Cardiac muscle cell (in vitro differentiated cells and primary cell): ENCODE results near the gene SLC9A2. TPM values are rescaled to one million over a fixed set of nuclear protein-coding genes. Genes with fewer than 3 reads are reported as not detected.

ENCODE experiments used
- DNase-seq, 2 donors: peaks; one replicate each; pipeline versions ENCODE4 v3.0.0 to v3.0.0-alpha.2; 2010 to 2017; ENCODE audit warnings: low read depth in 1 of 2, low spot score in 1 of 2
- H3K27ac ChIP-seq: fragments of 200-600 bp; sonication (generic); 2 replicates; pipeline ENCODE4 v1.5.1; 2016
- H3K27me3 ChIP-seq: fragments of 200-600 bp; sonication (generic); 2 replicates; pipeline ENCODE4 v1.6.0; 2016; ENCODE audit warnings: control low read depth
- H3K36me3 ChIP-seq: fragments of 200-600 bp; sonication (generic); 2 replicates; pipeline ENCODE4 v1.5.1; 2016; ENCODE audit warnings: control low read depth
- H3K4me1 ChIP-seq: fragments of 200-600 bp; sonication (generic); 2 replicates; pipeline ENCODE4 v1.8.1; 2017; ENCODE audit warnings: low read depth, mild to moderate bottlenecking, mixed run types
- H3K4me3 ChIP-seq: fragments of 200-600 bp; sonication (generic); 2 replicates; pipeline ENCODE4 v1.5.1; 2016; ENCODE audit warnings: mild to moderate bottlenecking
- H3K9me3 ChIP-seq: fragments of 200-600 bp; sonication (generic); 2 replicates; pipeline ENCODE4 v1.5.1; 2017; ENCODE audit warnings: low read depth, mild to moderate bottlenecking, control low read depth
- polyA plus RNA-seq: library from polyadenylated mRNA; unstranded; fragments of >200 nt; fragmentation: Nextera tagmentation; extraction: Ambion mirVana; gene quantifications from 2 replicates; pipeline ENCODE4 v1.2.1, GENCODE V29; 2016
- total RNA-seq: library from RNA; depleted of rRNA; stranded (reverse); fragments of >200 nt; gene quantifications from 2 replicates; pipeline ENCODE4 v1.2.3, GENCODE V29; 2016
- TF ChIP-seq, protein P1 (sequence below): IDR thresholded peaks from 2 replicates; pipeline ENCODE4 v1.5.1; 2012; ENCODE audit warnings: low read depth, mild to moderate bottlenecking, low read length

Gene SLC9A2
- total and polyA plus RNA-seq, 2 experiments from 2014 or later, result 0.18 TPM; not detected in 1

DNA sequence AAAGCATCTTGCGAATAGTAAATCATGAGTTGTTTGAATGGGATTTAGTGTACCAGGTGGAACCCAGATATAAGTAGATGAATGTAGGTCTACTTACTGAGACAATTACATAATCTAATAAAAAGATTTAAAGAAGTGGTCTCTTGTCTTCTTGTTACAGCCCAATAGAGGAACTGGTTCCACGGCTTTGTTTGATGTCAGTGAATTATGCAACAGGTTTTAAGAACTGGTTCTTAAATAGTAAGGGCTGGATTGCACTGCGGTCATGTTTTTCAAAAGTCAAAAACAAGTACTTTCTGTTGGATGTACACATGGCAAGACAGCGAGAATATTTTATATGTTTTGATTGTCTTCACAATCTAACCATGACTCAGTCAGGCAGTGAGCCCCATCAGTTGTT lies 15.4 kb upstream of the SLC9A2 start:
- no peaks in the 10 kb centered on the region for H3K27me3 ChIP-seq
- H3K9me3 ChIP-seq, result no peaks in the 10 kb centered on the region
- DNase-seq, result no peak
- H3K4me1 ChIP-seq, result no peaks in the 10 kb centered on the region
- H3K36me3 ChIP-seq, result no peaks in the 10 kb centered on the region
- no peak overlapping the region for H3K27ac ChIP-seq
- H3K4me3 ChIP-seq, result no peak overlapping the region
- TF ChIP-seq, protein P1, sequence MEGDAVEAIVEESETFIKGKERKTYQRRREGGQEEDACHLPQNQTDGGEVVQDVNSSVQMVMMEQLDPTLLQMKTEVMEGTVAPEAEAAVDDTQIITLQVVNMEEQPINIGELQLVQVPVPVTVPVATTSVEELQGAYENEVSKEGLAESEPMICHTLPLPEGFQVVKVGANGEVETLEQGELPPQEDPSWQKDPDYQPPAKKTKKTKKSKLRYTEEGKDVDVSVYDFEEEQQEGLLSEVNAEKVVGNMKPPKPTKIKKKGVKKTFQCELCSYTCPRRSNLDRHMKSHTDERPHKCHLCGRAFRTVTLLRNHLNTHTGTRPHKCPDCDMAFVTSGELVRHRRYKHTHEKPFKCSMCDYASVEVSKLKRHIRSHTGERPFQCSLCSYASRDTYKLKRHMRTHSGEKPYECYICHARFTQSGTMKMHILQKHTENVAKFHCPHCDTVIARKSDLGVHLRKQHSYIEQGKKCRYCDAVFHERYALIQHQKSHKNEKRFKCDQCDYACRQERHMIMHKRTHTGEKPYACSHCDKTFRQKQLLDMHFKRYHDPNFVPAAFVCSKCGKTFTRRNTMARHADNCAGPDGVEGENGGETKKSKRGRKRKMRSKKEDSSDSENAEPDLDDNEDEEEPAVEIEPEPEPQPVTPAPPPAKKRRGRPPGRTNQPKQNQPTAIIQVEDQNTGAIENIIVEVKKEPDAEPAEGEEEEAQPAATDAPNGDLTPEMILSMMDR, result no peak

DNA sequence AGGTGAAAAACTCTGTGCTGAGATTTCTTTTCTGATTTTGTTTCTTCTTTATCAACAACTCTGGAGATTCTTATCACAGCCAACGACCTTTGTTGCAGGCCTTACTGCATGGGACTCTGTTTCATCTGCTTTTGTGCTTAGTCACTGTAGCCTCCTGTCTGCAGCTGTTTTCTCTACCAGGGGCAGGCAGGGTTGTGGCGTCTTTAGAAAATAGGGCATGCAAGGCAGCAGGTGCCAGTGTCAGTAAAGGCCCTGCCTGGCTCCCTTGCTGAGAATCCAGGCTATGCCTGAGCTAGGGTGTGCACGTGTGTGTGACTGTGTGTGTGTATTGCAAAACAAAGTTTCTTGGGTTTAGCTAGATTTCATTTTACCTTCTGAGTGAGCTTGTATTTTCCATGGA lies 14.6 kb upstream of the SLC9A2 start:
- no peak overlapping the region for H3K27ac ChIP-seq
- H3K9me3 ChIP-seq, result no peaks in the 10 kb centered on the region
- no peaks in the 10 kb centered on the region for H3K27me3 ChIP-seq
- H3K4me3 ChIP-seq, result no peak overlapping the region
- no peaks in the 10 kb centered on the region for H3K36me3 ChIP-seq
- H3K4me1 ChIP-seq, result no peaks in the 10 kb centered on the region
- no peak for DNase-seq
- TF ChIP-seq, protein P1, result no peak

DNA sequence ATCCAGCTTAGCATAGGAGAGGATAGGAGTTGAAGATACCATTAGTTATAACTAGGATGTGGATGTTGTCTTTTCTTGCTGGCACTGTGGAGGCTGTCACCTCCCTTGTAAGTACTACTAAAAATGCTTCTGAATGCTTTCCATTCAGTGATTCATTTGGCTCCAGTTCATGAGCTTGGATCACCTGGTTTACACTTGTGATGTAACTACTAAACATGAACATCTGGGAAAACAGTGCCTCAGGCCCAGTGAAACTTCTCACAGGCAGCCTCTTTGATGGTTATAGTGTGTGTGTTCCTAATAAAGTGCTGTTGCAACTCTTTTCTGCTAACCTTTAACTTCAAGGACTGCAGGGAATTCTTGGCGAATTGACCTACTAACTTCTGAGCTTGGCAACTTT lies 13.0 kb upstream of the SLC9A2 start:
- TF ChIP-seq, protein P1, result no peak
- Histone ChIP-seq H3K27me3 (peaks cover 5% of the 10 kb centered on the region), H3K36me3 (no peaks in the 10 kb centered on the region), H3K4me1 (no peaks in the 10 kb centered on the region), H3K4me3 (no peak overlapping the region), H3K27ac (no peak overlapping the region), H3K9me3 (no peaks in the 10 kb centered on the region)
- no peak for DNase-seq

DNA sequence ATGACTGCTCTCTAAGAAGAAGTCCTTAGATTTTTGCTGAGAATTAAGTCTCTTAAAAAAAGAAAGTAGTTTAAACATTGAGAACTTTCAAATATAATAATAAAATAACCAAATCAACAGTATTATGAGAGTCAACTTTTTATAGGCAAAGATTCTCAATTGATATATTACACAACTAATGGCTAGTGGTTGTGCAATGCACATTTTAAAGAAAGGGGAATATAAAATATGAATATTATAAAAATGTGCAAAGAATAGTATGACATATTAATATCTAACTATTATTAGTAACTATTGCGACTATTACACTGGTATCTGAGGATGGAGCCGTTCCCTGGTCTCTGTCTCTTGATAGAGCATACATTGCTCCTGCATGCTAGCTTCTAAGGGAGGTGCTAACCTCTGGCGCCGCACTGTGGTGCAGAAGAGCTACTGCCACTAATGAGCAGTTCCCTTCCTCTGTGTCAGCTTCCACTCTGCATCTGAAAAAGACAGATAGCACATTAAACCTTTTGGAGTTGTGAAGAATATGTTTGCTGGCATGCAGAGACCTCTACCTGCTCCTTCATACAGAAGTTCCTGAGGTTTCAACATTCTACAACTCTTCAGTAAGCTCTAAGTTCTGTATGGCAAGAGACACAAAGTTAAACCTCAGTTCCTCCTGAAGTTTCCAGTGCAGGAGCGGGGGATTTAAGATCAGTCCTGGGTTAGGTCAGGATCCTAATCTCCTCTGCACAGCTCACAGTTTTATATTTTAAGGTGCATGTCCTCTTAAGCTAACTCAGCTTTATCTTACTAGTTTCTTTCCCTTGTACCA lies 3.5 kb upstream of the SLC9A2 start:
- no peak overlapping the region for H3K27ac ChIP-seq
- H3K4me3 ChIP-seq, result no peak overlapping the region
- TF ChIP-seq, protein P1, result peak; percentile 99
- H3K27me3 ChIP-seq, result peaks cover 78% of the 10 kb centered on the region
- peak; percentile 75 to 80 for DNase-seq
- no peaks in the 10 kb centered on the region for H3K36me3 ChIP-seq
- H3K4me1 ChIP-seq, result peaks cover 6% of the 10 kb centered on the region
- no peaks in the 10 kb centered on the region for H3K9me3 ChIP-seq

DNA sequence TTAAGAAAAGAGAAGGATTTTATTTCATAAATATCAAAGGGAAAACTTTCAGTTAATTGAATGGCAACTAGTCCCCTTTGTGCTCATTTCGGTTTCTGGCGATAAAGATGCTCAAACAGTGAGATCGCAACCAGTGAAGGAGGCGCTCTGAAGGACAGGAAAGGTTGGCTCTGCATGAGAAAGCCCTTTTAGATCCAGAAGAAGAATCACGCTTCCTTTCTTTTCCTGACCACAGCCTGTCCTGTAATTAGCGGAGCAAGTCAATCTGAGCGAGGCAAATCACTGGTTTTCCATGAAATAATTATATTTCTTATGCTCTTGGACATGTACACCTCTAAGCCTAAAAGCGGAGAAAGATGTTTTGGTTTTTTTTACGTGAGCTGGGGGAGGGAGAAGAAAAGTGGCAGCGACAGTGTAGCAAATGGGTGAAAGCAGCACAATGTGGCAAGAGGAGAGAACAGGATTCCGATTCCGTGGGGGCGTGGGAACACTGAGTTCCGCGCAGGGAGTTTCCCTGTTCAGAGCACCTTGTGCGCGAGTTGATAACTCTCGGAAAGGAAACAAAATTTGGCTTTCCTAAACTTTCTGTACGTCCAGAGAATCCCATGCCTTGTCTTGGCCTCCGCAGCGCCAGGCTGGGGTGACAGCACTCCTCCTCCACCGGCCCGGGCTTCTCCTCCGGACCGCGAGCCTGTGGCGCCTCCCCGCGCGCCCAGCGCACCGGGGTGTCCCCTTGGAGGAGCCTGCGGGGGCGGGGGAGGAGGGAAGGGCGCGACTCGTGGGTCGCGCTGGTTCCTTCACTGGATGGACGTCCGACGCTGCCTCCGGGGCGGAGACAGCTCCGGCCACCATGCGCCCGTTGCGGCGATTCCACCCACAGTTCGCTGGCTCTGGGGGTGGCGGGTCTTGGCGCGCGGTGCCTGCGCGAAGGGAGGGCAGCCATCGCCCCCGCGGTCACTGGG lies 620 bp upstream of the SLC9A2 start:
- no peaks in the 10 kb centered on the region for H3K9me3 ChIP-seq
- peak; percentile 5 to 61 for DNase-seq
- no peaks in the 10 kb centered on the region for H3K36me3 ChIP-seq
- TF ChIP-seq, protein P1, result no peak
- peaks cover 97% of the 10 kb centered on the region for H3K27me3 ChIP-seq
- no peak overlapping the region for H3K27ac ChIP-seq
- H3K4me1 ChIP-seq, result peaks cover 6% of the 10 kb centered on the region
- H3K4me3 ChIP-seq, result peak overlapping the region; percentile 54
